VCaP (cell line): ENCODE results near the gene TDRD9.

Experiments
- H3K27ac ChIP-seq: fragments of 450-650 bp; 2 replicates; pipeline ENCODE4 v1.5.1; 2017
- TF ChIP-seq, protein P1 (sequence below): fragments of 450-650 bp; conservative IDR thresholded peaks from 2 replicates; pipeline ENCODE4 v1.5.1; 2017; ENCODE audit warnings: mild to moderate bottlenecking, moderate library complexity

Gene TDRD9

DNA sequence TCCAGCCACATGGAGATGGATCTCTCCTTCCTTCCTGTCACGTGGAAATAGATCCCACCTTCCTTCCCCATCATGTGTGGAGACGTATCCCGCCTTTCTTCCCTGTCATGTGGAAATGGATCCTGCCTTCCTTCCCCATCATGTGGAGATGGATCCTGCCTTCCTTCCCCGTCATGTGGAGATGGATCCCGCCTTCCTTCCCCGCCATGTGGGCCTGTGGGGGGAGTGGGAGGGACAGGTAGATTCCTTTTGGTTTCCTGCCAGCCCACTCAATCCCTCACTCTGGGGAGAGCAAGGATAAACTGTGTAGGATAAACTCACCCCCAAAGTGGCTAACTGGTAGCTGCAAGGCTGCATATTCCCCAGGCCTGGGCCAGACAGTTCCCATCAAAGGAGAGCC, 31.7 kb upstream of the TDRD9 start:
- no peak overlapping the region for H3K27ac ChIP-seq
- TF ChIP-seq, protein P1, sequence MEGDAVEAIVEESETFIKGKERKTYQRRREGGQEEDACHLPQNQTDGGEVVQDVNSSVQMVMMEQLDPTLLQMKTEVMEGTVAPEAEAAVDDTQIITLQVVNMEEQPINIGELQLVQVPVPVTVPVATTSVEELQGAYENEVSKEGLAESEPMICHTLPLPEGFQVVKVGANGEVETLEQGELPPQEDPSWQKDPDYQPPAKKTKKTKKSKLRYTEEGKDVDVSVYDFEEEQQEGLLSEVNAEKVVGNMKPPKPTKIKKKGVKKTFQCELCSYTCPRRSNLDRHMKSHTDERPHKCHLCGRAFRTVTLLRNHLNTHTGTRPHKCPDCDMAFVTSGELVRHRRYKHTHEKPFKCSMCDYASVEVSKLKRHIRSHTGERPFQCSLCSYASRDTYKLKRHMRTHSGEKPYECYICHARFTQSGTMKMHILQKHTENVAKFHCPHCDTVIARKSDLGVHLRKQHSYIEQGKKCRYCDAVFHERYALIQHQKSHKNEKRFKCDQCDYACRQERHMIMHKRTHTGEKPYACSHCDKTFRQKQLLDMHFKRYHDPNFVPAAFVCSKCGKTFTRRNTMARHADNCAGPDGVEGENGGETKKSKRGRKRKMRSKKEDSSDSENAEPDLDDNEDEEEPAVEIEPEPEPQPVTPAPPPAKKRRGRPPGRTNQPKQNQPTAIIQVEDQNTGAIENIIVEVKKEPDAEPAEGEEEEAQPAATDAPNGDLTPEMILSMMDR, result no peak

DNA sequence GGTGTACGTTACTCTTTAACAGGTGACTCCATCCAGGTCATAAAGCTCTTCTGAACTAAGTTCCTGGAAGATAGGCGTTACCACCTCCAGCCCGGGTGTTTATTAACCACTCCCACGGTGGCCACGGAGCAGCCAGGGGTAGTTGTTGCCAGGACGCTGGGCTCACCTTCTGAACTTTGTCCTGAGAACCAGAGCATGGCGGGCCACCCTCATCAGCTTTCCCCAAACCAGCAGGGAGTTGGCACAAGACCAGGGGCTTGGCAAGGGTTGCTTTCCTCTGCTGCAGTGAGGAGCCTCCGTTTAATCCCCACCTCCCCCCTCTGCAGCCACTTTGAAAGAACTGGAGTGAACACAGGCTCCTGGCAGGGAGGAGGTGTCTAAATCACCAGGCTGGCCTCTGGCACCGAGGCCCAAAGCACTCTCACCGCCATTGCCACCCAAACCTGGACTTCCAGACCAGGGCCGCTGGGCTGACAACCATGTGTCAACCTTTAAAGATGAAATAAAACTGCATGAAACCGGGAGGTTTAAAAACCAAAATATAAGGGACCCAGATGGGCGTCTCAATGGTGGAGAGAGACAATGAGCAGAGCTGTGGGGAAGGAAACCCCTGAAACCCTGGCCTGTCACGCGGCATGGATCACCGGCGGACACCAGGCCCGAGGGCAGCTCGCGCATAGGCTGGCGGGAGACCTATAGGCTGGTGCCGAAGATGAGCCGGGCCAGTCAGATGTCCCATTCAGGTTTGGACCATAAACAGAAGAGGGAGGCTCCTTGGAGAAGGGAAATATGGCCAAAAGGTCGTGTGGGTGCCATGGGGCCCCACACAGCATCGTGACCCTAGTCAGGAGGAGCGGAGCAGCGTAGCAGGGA, 30.9 kb upstream of the TDRD9 start:
- TF ChIP-seq, protein P1, result no peak
- no peak overlapping the region for H3K27ac ChIP-seq

DNA sequence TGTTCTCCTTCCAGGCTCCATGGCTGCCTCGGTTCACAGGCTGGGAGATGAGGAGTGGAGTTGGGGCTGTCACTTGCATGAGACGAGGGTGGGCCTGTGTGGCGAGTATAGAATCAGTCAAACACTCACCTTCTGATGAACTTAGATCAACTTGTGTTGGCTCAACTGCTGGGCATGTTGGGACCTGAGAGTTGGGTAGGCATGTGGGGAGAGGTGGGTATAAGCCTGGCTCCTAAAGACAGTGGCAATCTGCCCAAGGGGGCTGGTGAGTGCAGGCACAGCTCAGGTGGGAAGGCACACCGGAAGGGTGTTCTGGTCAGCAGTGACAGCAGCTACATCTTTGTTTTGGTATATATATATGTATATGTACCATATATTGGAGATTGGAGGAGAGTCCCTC, 30.1 kb upstream of the TDRD9 start:
- TF ChIP-seq, protein P1, result no peak

DNA sequence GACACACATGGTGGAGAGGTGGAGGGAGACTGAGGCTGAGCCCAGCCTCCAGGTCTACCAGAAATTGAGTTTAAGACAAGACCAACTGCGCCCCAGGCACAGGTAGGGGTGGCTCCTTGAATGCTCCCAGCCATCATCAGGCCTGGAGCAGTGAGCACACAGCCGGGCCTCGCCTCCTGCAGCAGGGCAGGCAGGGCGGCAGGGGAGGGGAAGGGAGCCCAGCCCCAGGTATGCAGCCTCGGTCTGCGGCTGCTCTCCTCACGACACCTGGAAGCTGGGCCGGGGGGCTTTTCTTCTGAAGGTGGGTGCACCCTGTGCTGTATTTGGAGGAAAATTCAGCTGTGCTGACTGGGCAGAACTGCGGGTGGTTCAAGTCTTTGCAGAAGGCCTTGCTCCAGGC, 29.5 kb upstream of the TDRD9 start:
- H3K27ac ChIP-seq, result no peak overlapping the region
- TF ChIP-seq, protein P1, result no peak

More for the DNA sequence above, 30.1 kb upstream of the TDRD9 start:
- no peak overlapping the region for H3K27ac ChIP-seq

DNA sequence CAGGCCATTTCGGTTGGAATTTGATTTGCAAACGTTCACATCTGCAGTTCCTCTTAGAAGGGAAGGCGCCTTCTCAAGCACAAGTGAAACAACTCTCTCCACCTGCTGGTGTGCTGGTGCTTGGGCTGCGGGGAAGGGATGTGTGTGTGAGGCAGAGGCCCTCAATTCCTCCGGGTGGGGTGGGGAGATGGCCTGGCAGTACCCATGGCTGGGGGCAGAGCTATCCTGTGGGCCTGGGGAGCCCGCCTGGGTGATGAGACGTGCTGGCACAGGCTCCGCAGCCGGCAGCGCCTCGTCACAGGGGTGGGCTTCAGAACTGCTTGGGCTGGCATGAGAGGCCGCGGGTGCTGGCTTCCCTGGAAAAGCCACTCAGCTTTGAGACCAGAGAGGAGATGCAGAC, 28.9 kb upstream of the TDRD9 start:
- no peak overlapping the region for H3K27ac ChIP-seq

DNA sequence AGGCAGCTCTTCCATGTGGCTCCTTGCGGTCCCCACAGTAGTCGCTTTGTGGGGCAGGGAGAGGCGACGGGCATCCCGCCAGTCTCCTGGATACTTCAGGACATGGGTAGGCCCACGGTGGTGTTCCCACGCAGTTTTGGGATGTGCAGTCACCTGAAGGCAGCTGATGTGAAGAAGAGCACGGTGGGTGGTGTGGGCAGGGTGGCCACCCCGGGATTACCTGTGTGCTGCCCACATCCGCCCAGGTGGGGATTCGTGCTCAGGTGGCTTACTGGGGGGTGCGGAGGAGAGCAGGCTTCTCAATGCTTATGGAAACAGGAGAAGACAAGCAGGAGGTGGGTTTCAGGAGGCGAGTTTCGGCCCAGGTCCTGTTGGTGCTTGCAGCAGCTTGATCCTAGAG, 28.4 kb upstream of the TDRD9 start:
- H3K27ac ChIP-seq, result no peak overlapping the region
- TF ChIP-seq, protein P1, result no peak

More for the DNA sequence above, 28.9 kb upstream of the TDRD9 start:
- TF ChIP-seq, protein P1, result no peak

DNA sequence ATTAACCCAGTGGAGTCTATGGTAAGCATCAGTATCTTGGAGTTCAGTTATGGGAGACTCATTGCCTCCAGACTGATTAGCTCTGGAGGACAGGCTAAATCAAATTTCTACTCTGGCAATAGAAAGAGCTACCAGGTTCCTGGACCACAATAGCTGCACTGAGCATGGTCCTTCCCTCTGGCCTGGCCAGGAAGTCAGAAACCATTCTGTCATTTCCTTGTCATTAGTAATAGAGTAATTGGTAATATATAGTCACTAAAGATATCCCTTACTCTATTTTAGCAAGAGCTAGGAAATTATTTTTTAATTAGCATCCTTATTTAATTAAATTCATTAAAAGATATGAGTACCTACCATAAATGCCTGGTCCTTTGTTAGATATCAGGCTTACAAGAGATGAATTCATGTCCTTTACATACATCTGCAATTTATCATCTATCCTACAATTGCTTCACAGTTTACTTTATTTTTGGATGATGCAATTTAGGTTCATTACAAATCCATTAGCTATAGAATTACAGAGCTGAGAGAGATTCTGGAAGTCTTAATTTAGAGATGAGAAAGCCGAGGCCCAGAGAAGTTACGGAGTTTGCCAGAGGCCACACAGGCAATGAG, 23.7 kb upstream of the TDRD9 start:
- H3K27ac ChIP-seq, result no peak overlapping the region
- TF ChIP-seq, protein P1, result no peak
